H1 (cell line): ENCODE data around the gene CRYBG1. TPM values are rescaled to one million over a fixed set of nuclear protein-coding genes. Genes with fewer than 3 reads are reported as not detected.

Experiments used
- GABPA ChIP-seq: IDR thresholded peaks from 2 replicates; pipeline ENCODE4 v1.6.1; 2011; ENCODE audit warnings: mild to moderate bottlenecking, low read length, moderate library complexity, borderline replicate concordance; ENCODE audit not compliant: insufficient read depth
- JUND ChIP-seq: IDR thresholded peaks from 2 replicates; pipeline ENCODE4 v1.6.1; 2011; ENCODE audit warnings: mild to moderate bottlenecking, improper control_type of control experiment, low read length
- POLR2AphosphoS5 ChIP-seq: IDR thresholded peaks from 2 replicates; pipeline ENCODE4 v1.6.1; 2011; ENCODE audit warnings: low read depth, low read length
- SAP30 ChIP-seq: fragments of 300-600 bp; sonication (generic); IDR thresholded peaks from 2 replicates; pipeline ENCODE4 v1.7.1; 2012; ENCODE audit warnings: low read length, moderate library complexity, mild to moderate bottlenecking, inconsistent platforms; ENCODE audit not compliant: insufficient read depth, insufficient replicate concordance
- ZNF274 ChIP-seq: IDR thresholded peaks from 2 replicates; pipeline ENCODE4 v1.7.0; 2012; ENCODE audit warnings: low read length, borderline replicate concordance; ENCODE audit errors: extremely low read depth
- polyA plus RNA-seq, 7 experiments: library from polyadenylated mRNA; depleted of rRNA in 3 of 7; stranded (reverse) in 5 of 7; unstranded in 2 of 7; fragments of >200 nt in 5 of 7; fragments of 200-250 nt in 2 of 7; gene quantifications; 1 replicate in 5 of 7; 2 replicates in 1 of 7; 4 replicates in 1 of 7; pipeline versions ENCODE4 v1.2.1 to v1.2.3, GENCODE V29; 2011 to 2013; ENCODE audit warnings: missing spikeins in 2 of 7, mixed read lengths in 2 of 7
- total RNA-seq: library from RNA; stranded (reverse); fragmentation: NEBNext Ultra II Directional; extraction: Animal tissue kit (Norgen Biotek cat#: 25700); gene quantifications from 2 replicates; pipeline ENCODE4 v1.2.1, GENCODE V29; 2021

Gene CRYBG1
- total and polyA plus RNA-seq, 2 of the 8 experiments (the other 6 are each of a cell fraction or from before 2014, with no cell fraction given): 2.2 to 11.6 TPM

DNA sequence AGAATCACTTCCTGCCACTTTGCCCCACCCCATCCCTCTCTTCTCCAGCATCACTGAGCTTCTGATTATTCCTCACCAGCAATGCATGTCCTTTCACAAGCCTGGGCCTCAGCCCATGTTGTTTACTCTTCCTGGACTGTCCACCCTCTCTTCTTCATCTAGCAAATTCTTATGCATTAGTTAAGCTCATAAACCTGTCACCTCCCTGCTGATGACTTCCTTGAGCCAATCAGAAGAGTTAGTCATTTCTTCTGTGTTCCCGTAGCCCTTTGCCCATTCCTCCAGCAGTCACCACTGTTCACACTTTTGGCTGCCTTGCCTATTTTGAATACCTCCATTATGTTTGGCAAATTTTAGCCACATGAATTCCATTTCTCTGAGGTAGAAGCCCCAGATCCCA is 4.1 kb upstream of the CRYBG1 start (continued):
- TF ChIP-seq POLR2AphosphoS5 (no peak), JUND (no peak), SAP30 (no peak), GABPA (no peak), ZNF274 (no peak)
